NCI-H2081 (cell line): Measurements from ENCODE around the gene RASAL2.
"Not testable (repeated sequence)": the region's sequence is repeated elsewhere in the genome, so short reads cannot be mapped to it uniquely, and the experiment has no call there.

Source experiments
- DNase-seq, 2 experiments: peaks; one replicate each; lab custom pipeline; 2025; lab: John Stamatoyannopoulos, UW

Gene RASAL2

DNA sequence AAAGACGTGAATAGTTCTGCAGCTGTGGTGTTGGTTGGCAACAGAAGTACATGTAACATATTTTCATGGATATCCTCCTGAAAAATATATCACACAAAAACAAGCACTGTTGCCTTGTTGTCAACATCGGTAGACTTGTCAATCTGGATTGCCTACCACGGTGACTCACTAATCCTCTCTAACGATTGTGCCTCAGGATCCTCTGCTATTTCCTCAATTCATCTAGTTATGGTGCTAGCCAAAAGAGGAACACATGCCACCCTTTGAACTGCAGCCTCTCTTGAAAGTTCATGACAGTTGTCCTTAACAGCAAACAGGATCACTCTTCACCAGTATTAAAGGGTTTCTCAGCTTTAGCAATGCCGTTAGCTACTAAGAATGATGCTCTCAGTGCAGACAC, 25.7 kb downstream of the RASAL2 start:
- DNase-seq = no peak

DNA sequence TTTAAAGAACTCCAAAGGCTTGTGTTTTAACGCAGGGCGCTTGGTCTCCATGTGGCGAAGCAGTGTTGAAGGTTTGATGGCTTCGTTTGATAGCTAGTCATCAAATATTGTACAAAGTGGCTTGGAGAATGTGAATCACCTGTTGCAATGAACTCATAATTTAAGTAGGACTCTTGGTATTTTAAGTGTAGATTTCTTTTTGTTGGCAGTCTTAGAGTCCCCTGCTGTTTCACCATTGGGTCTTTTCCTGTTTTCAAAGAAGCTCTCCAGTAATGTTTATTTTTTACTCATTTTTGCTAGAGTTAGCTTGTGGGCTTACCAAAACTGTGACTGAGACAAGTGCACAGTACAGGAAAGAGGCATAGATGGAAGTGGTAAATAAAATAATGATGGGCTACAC, 26.2 kb downstream of the RASAL2 start:
- DNase-seq = no peak

DNA sequence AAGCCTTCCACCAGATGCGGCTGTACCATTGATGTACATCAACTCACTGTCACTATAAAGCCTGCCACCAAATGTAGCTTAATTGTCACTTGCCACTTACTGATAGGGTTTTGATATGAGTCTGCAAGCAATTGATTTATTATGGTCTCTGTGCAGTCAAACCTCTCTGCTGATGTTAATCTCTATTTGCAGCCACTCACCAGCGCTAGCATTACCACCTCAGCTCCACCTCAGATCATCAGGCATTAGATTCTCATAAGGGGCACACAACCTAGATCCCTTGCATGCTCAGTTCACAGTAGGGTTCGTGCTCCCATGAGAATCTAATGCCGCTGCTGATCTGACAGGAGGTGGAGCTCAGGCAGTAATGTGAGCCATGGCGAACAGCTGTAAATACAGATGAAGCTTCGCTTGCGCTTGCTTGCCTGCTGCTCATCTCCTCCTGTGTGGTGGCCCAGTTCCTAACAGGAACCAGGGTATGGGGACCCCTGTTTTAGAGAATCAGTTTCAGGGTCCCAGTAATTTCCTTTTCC, 26.7 kb downstream of the RASAL2 start:
- DNase-seq = not testable (repeated sequence)

DNA sequence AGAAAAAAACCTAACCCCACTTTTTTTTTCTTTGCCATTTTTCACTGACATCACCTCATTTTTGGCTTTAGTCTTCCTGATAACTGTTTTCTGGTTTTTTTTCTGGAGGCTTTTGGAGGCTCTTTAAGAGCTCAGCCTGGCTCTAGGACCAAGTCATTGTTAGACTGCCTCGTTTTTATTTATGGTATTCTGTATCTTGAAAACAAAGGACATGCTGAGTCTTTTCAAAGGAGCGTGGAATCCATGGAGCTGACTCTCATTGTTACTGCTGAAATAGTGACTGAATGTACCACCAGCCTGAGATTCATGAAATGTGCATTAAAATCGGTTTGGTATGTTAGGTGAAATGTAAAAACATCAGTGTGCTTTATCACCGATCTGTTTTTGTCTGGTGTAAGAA, 28.0 kb downstream of the RASAL2 start:
- DNase-seq = no peak

DNA sequence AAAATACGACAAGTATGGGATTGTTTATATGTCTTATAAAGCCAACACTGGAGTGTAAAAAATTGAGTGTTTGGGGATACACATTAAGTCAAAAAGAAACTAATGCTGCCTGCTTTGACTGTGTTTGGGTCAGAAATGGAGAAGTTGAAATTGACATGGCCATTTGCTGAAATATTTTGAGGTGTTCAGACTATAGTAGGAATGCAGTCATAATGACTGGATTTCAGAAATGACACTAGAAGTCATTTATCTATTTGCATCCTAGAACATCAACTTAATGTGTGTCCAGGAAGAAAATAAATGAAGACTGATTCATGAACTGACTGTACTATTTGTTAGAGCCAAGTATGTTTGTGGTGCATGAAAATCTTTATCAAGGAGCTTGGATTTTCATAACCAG, 28.4 kb downstream of the RASAL2 start:
- no peak for DNase-seq

DNA sequence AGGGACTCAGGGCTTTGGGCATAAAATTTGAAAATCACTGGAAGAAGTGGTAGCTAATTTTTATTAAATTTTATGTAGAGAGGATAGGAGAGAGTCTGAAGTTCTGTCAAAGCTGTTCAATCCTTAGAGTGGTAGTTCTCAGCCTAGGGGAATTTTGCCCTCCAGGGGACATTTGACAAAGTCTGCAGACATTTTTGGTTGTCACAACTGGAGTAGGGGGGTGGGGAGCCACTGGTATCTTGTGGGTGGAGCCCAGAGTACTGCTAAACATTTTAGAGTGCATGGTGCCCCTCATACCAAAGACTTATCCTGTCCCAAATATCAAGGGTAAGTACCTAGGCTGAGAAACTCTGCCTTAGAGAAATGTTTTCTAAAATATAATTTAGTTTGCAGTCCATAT, 30.2 kb downstream of the RASAL2 start:
- DNase-seq = no peak

DNA sequence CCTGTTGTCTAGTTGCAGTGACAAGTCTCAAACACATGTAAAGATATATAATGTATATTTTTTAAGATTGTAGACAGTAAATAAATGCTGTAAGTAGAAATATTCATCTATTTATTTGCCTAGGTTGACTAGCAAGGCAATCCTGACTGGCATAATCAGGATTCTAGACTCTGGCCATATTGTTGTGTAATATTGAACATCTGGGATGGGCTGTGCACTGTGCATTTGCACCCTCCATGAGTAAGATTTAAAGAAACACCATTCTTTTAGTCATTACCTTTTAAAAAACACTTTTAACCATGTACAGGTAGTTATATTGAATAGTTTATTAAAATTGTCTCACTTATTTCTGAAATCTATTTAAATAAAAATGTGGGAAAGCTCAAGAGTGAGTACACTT, 32.4 kb downstream of the RASAL2 start:
- DNase-seq = no peak

DNA sequence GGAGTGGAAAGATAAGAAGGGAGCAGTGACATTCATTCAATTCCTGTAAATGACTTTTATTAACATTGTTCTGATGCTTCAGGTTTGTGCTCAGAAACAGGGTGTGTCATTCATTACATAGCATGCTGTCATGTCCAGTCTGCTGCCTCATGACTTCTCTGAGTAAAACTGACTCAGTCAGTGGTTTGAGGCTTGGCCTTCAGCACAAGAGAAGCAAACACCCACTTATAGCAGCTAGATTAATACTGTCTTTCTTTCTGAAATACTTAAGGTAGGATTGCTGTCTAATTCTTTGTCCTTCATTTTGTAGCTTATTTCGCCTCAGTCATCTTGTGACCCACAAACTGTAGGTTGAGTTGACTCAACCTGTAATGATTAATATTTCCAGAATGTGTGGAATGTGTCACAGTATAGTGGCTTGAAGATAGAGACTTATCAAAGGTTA, 32.9 kb downstream of the RASAL2 start:
- no peak for DNase-seq

DNA sequence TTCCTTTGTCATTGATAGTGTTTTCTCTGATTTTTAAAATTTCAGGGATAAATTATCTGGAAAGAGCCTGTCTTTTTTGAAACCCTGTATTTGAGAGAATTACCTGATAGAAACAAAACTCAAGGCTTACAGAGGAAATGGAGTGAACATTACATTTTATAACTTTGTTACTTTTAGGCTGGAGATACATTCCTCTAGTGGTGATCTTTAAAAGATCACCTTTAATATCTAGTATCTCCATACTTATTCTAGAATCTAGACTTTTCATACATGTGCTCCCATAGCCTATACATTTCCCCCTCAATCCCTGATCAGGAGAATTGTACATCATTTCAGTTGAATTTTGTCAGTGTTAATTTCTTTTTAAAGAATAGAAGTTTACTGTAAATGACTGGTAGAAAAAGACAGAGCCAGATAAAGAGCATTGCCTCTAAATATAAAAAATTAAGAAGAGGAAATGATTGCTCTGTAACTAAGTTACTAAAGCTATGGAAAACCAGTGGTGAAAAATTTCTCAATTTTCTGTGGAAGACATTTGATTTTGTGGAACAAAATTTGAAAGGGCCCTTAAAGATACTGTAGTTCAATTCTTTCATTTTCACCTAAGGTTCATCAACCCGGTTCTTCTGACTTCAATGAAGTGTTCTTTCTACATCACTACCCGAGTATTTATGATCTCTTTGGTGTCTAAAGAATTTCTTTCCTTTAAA, 33.7 kb downstream of the RASAL2 start:
- DNase-seq = no peak

DNA sequence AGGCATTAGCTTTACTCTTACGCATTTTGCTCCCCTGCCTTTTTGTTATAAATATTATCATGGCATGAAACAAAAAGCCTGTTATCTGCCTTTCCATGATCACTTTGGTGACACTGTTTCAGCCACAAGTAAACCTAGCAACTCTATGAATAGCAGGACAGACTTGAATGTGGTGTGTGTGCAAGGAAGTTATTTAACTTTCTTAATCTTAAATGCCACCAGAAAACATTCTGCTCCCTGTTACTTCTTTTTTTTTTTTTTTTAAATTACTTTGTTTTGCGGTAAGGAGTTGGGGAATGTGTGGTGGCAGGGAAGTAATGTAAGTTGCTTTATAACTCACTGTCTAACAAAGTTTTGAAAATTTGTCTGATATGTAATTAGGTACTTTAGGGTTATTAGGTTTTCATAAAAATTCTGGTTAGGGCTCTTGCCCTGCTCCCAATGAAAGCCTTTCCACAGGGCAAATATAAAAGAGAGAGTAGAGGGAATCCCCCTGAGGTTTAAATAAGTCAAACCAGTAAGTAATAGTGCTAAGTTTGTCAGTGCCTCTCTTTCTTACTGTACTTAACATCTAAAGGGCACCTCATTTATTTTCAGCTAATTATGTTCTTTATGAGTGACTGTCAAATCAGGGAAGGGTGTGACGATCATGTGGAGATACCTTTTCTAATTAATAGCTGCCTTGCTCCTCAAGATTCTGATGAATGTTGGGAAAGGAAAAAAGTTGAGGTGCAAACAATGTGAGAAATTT, 39.5 kb downstream of the RASAL2 start:
- no peak for DNase-seq

DNA sequence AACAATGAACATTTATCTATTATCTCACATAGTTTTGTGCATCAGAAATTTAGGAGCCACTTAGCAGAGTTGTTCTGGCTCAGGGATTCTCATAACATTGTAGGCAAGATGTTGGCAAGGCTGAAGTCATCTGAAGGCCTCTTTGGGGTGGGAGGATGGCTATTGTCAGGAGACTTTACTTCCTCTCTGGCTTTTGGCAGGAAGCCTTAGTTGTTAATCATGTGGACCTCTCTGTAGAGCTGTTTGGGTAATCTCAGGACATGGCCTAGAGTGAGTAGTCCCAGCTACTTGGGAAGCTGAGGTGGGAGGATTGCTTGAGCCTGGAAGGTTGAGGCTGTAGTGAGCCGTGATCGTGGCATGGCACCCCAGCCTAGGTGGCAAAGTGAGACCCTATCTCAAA, 40.2 kb downstream of the RASAL2 start:
- DNase-seq = peak in 1 of 2 experiments; percentile 2

DNA sequence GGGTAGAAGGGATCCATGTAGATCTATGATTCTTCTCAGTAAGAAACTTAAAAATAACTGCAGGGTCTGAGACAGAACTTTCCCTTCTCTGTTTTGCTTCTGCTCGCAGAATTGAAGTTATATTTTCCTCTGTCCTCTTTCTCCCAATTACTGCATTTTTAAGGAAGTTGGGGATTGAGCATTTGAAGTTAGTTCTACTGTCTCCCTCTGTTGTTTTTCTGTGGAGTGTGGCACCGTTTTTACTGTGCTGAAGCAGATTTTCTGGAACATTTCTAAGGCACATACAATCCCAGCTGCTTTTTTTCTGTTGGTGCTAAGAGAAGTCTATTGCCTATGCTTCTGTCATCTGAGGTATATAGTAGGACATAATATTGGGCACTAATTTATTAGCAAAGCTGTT, 43.3 kb downstream of the RASAL2 start:
- DNase-seq = no peak

DNA sequence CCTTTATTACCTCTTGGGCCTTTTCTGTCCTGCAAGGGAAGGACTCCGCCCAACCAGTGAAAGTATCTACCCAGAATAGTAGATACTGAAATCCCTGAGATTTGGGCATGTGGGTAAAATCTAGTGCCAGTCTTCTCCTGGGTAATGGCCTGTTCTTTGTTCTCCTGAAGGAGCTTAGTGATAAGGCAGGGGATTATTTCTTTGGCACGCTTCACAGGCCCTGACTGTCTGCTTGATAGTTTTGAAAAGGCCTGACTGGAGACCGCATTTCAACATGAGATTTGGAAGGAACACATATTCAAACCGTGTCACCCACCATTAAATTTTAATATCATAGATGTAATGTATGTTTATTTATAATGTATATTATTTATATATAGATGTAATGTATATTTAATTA, 48.9 kb downstream of the RASAL2 start:
- DNase-seq = no peak

DNA sequence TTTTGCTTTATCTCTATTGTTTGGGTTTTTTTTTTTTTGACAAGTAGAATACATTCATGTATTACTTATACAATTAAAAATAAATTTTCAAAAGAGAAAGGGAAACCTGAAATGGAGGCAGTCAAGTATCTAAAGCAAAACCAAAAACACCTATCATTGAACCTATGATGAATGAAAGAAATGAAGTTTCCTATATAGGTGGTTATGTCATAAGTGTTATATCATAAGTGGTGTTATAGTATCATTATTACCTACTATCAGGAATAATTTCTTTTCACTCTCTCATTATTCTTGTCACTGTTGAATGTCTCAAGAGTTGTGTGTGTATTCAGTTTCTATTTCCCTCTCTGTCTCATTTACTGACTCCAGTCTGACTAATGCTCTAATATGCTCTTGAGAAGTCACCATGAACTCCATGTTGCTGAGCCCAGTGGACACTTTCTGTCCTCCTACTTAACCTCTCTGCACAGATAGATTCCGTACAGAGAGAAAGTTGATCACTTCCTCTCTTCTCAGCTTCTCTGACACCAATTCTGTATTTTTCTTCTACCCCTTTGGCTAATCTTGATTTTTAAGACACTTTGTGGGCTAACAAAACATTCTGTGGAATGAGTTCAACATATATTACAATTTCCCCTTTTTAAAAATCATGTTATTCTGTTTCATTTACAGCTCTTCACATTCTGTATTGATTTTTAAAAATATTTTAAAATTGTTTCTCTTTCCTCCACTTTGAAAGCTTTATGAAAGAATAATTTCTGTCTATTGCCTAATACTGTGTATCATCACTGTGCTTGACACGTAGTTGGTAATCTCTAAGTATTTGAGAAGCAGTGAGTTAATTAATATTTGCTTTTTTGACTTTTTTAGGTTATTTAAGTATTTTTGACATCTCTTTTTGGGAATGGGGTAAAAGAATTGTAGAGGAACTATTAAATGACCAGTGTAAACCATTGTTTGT, 50.1 kb downstream of the RASAL2 start:
- no peak for DNase-seq

DNA sequence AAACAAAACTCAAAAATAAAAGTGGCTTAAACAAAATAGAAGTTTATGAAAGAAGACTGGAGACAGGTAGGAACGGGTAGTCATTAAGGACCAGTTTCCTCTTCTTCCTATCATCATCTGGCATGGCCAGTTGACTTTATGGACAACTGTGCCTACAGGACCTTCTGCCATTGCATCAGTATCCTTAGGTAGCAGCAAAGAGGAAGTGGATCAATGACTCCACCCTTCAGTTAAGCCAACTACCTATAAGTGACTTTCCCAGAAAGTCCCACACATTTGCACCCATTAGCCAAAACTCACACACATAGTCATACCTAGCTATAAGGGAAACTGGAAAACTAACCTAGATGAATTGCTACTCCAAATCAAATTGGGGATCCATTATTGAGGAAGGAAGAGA, 51.7 kb downstream of the RASAL2 start:
- no peak for DNase-seq

DNA sequence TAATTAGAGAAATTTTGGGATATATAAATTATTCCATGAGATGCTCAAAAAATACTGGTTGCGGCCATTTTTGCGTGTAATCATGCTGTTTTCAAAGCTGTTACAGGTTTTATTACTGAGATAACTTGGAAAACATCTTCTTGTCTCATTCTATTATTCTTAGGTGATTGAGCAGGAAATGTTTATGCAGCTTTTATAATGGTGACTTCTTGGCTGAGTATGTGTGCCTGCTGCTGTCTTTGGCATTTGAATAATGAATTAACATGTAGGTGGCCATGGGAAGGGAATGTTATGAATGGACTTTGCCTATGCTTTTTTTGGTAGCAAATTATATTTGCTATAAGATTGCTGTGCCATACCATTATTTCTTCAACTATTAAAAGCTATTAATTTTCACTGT, 52.5 kb downstream of the RASAL2 start:
- DNase-seq = peak in 1 of 2 experiments; percentile 68

DNA sequence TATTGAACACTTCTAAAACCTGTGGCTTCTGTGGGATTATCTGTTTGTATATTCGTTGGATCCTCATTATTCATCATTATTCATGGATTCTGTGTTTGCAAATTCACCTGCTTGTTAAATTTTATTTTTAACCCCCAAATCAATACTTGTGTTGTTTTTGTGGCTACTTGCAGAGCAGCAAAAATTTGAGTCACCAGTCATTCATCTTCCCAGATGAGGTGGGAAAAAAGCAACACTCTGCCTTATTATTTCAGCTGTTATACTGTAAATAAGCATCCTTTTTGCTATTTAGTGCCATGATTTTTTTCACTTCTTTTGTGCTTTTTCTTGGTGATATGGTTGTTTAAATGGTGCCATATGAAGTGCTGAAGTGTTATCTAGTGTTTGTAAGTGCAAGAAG, 56.7 kb downstream of the RASAL2 start:
- DNase-seq = no peak

DNA sequence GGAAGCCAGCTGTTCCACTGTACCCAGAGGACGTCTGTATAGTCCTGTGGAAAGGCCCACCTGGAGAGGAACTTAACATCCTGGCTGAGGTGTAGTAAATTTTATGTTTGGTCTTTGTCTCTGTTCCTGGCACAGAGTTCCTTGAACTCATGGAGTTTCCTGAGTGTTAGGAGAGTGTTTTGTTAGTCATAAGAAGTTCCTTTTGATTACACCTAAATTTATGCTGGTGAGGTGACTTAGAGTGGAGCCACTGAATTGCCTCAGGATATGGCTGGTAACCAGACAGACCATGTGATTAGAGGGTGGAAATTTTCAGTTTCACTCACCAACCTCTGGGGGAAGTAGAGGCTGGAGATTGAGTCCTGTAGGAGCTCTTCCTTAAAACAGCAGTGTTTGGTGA, 57.9 kb downstream of the RASAL2 start:
- no peak for DNase-seq

DNA sequence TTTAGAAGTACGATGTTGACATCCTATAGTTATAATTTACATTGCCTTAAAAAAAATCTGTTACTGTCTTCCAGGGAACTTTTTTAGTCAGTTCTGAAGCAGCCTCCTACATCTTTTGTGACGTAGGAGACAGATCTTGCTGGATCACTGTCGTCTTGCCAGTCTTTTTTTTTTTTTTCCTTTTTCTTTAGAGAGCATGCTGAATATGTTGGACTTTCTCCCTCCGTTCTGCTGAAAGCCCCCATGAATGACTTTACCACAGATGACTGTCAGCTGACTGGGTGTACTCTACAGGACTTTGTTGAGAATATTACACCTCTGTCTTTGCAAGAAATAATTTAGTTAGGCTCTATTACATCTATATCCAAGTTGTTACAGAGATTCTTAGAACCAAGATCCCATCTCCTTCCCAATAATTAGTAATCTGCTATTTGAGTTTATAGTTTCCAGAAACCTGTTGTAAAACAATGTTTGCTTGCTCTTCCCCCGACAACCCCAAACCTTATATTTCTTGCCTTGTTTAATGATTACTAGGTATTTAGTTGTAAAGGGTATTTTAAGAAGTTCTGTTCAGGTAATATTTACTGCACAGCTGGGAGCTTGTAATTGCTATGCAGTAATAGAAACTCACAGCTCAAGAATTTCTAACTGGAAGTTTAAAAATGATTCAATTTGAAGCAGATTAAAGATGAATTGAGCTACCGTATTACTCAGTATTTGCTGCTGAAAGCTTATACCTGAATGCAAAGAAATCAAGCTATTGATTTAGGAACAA, 61.8 kb downstream of the RASAL2 start:
- DNase-seq = no peak

DNA sequence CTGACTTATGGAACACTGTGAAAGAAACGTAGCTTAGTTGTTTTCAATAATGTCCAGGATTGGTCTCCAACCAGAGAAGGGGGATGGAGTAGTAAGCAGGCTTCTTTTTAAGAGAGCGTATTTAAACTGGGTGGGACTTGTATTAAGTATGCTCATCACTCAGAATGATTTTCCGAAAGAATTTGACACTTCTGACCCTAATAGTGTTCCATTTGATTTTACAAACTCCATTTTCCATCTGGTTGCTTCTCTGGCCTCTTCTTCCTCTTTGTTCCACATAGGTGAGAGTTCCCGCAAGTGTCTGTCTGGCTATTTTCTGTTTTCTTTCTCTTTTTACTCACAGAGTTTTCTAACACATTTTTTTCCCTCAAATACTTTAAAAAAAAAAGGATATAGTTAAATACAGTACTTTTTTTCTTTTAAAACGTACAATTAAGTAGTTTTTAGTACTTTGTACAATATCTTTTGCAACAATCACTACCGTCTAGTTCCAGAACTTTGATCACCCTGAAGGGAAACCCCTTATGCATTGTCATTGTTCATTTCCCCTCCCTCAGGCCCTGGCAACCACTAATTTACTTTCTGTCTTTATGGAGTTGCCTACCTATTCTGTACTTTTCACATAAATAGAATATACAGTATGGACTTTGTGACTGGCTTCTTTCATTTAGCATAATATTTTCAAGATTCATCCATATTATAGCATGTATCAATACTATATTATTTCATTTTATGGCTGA, 67.0 kb downstream of the RASAL2 start:
- DNase-seq = no peak

DNA sequence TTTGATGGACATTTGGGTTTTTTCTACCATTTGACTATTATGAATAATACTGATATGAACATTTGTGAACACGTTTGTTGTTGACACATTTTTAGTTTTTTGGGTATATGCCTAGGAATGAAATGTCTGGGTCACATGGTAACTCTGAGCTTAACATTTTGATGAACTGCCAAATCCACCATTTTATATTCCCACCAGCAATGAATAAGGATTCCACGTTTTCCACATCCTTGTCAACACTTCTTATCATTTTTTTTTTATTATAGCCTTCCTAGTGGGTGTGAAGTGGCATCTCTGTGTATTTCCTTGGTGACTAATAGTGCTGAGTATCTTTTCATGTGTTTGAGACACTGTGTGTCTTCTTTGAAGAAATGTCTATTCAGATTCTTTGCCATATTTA, 67.6 kb downstream of the RASAL2 start:
- no peak for DNase-seq
